ENCODE measurements around the gene DNHD1. TPM values are rescaled to one million over a fixed set of nuclear protein-coding genes. Genes with fewer than 3 reads are reported as not detected.

DNHD1 gene
- total RNA-seq, 1 donor from 2014 or later = 9.3 TPM

GRCh38 chr11:6468712-6469495 is 28.2 kb upstream of the DNHD1 start:
- H3K36me3 Mint-ChIP-seq (ENCODE audit: unreplicated experiment) = peaks cover 5% of the 10 kb centered on the region
- no peak overlapping the region for H3K27ac Mint-ChIP-seq (ENCODE audit: unreplicated experiment)
- peaks cover 18% of the 10 kb centered on the region for H3K4me1 Mint-ChIP-seq (ENCODE audit: low read depth, unreplicated experiment)
- peak; percentile 81 for DNase-seq
- TF ChIP-seq, protein P1, sequence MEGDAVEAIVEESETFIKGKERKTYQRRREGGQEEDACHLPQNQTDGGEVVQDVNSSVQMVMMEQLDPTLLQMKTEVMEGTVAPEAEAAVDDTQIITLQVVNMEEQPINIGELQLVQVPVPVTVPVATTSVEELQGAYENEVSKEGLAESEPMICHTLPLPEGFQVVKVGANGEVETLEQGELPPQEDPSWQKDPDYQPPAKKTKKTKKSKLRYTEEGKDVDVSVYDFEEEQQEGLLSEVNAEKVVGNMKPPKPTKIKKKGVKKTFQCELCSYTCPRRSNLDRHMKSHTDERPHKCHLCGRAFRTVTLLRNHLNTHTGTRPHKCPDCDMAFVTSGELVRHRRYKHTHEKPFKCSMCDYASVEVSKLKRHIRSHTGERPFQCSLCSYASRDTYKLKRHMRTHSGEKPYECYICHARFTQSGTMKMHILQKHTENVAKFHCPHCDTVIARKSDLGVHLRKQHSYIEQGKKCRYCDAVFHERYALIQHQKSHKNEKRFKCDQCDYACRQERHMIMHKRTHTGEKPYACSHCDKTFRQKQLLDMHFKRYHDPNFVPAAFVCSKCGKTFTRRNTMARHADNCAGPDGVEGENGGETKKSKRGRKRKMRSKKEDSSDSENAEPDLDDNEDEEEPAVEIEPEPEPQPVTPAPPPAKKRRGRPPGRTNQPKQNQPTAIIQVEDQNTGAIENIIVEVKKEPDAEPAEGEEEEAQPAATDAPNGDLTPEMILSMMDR (IDR thresholded peaks at IDR 0.05; ENCODE audit: partially characterized antibody, unreplicated experiment) = no peak
- H3K27me3 Mint-ChIP-seq (ENCODE audit: unreplicated experiment) = peaks cover 7% of the 10 kb centered on the region
- H3K4me3 Mint-ChIP-seq (ENCODE audit: unreplicated experiment) = no peak overlapping the region
- H3K9me3 Mint-ChIP-seq (ENCODE audit: unreplicated experiment) = peaks cover 9% of the 10 kb centered on the region

GRCh38 chr11:6469599-6469998 is 27.5 kb upstream of the DNHD1 start:
- H3K36me3 Mint-ChIP-seq (ENCODE audit: unreplicated experiment) = no peaks in the 10 kb centered on the region
- H3K4me3 Mint-ChIP-seq (ENCODE audit: unreplicated experiment) = no peak overlapping the region
- H3K9me3 Mint-ChIP-seq (ENCODE audit: unreplicated experiment) = peaks cover 10% of the 10 kb centered on the region
- no peak overlapping the region for H3K27ac Mint-ChIP-seq (ENCODE audit: unreplicated experiment)
- DNase-seq = no peak
- TF ChIP-seq, protein P1 (IDR thresholded peaks at IDR 0.05; ENCODE audit: partially characterized antibody, unreplicated experiment) = no peak
- peaks cover 7% of the 10 kb centered on the region for H3K27me3 Mint-ChIP-seq (ENCODE audit: unreplicated experiment)
- H3K4me1 Mint-ChIP-seq (ENCODE audit: low read depth, unreplicated experiment) = peaks cover 21% of the 10 kb centered on the region

GRCh38 chr11:6472934-6473333 is 24.1 kb upstream of the DNHD1 start:
- Mint-ChIP-seq H3K4me3 (ENCODE audit: unreplicated experiment) (peak overlapping the region; percentile 93), H3K9me3 (ENCODE audit: unreplicated experiment) (peaks cover 12% of the 10 kb centered on the region), H3K27ac (ENCODE audit: unreplicated experiment) (peak overlapping the region; percentile 94), H3K27me3 (ENCODE audit: unreplicated experiment) (peaks cover 7% of the 10 kb centered on the region), H3K36me3 (ENCODE audit: unreplicated experiment) (no peaks in the 10 kb centered on the region), H3K4me1 (ENCODE audit: low read depth, unreplicated experiment) (peaks cover 20% of the 10 kb centered on the region)
- TF ChIP-seq, protein P1 (IDR thresholded peaks at IDR 0.05; ENCODE audit: partially characterized antibody, unreplicated experiment) = no peak
- peak; percentile 59 for DNase-seq

GRCh38 chr11:6473451-6474412 is 23.3 kb upstream of the DNHD1 start, which contains the start of gene TRIM3:
Gene TRIM3 (minus strand): TSS chr11:6473941. CDS start chr11:6465695, 8,246 bp downstream.
- peaks cover 20% of the 10 kb centered on the region for H3K4me1 Mint-ChIP-seq (ENCODE audit: low read depth, unreplicated experiment)
- peak; percentile 96 for DNase-seq
- peaks cover 7% of the 10 kb centered on the region for H3K27me3 Mint-ChIP-seq (ENCODE audit: unreplicated experiment)
- H3K36me3 Mint-ChIP-seq (ENCODE audit: unreplicated experiment) = no peaks in the 10 kb centered on the region
- peaks cover 12% of the 10 kb centered on the region for H3K9me3 Mint-ChIP-seq (ENCODE audit: unreplicated experiment)
- peak within 1 kb of the TSS; percentile 93 for H3K4me3 Mint-ChIP-seq (ENCODE audit: unreplicated experiment)
- peak within 1 kb of the TSS; percentile 99 for H3K27ac Mint-ChIP-seq (ENCODE audit: unreplicated experiment)
- TF ChIP-seq, protein P1 (IDR thresholded peaks at IDR 0.05; ENCODE audit: partially characterized antibody, unreplicated experiment) = no peak
